ENCODE measurements around the gene HSF2BP.
"Not testable (repeated sequence)": the region's sequence is repeated elsewhere in the genome, so short reads cannot be mapped to it uniquely, and the experiment has no call there.

The HSF2BP gene

DNA sequence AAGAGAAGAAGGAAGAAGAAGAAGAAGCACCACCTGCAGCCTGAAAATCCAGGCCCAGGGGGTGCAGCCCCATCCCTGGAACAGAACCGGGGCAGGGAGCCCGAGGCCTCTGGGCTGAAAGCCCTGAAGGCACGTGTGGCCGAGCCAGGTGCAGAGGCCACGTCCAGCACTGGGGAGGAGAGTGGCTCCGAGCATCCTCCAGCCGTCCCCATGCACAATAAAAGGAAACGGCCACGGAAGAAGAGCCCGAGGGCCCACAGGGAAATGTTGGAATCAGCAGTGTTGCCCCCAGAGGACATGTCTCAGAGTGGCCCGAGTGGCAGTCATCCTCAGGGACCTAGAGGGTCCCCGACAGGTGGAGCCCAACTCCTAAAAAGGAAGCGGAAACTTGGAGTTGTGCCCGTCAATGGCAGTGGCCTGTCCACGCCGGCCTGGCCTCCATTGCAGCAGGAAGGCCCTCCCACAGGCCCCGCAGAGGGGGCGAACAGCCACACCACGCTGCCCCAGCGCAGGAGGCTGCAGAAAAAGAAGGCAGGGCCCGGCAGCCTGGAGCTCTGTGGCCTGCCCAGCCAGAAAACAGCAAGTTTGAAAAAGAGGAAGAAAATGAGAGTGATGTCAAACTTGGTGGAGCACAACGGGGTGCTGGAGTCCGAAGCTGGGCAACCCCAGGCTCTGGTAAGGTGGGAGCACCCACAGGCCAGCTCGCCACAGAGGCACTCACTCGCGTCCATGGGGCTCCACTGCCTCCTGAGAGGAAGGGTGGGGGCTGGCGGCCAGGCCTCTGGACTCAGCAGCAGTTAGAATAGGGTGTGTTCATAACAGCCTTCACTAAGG, 28.5 kb upstream of the HSF2BP start:
- DNase-seq = no peak

DNA sequence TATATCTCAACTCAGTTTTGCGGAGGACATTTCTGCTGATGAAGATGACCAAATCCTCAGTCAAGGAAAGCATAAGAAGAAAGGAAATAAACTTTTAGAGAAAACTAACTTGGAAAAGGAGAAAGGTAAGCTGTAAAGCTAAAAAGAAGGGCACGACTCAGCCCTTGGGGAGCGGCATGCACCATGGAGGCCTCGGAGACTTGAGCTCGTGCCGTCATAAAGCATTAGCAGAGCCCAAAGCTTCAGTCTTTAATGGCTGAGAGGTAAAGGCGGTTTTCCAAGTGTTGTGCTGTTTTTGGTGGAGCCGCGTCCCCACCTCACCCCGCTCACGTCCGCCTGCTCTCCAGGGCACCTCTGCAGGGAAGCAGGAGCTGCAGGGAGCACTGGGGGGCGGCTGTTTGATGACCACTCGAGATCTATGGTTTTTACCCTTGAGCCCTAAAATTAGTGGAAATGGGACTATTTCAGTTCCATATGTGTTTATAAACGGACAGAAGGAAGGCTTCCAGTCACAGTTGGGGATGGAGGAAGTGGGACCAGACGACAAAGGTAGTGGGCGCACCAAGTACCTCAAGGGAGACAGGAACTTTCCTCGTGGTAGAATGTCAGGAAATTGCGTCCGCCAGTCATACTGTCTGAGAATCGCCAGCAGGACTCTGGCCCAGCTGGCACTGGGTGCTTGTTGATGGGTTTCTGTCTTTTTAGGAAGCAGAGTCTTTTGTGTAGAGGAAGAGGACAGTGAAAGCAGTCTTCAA, 27.7 kb upstream of the HSF2BP start:
- DNase-seq = no peak

DNA sequence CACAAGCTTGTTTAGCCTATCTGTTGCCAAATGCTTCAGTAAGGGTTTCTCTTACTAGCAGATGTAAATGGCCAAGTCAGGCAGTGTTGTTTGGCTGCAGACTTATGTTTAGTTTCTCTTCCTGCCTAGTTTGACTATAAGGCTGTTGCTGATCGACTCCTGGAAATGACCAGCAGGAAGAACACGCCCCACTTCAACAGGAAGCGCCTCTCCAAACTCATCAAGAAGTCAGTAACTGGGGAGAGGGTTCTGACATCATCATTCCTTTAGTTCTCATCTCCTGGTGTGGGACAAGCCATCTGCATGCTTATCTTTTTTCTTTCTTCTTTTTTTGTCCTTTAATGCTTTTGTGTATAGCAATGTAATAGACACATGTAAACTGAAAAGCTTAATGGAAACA, 25.1 kb upstream of the HSF2BP start:
- DNase-seq = no peak

DNA sequence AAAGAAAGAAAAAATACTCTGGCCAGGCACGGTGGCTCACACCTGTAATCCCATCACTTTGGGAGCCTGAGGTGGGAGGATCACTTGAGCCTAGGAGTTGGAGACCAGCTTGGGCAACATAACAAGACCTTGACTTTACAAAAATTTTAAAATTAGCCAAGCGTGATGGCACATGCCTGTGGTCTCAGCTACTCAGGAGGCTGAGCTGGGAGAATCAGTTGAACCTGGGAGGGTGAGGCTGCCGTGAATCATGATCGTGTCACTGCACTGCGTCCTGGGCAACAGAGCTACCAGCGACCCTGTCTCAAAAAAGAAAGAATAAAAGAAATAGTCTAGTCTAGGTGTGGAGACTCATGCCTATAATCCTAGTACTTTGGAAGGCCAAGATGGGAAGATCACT, 22.4 kb upstream of the HSF2BP start:
- no peak for DNase-seq

DNA sequence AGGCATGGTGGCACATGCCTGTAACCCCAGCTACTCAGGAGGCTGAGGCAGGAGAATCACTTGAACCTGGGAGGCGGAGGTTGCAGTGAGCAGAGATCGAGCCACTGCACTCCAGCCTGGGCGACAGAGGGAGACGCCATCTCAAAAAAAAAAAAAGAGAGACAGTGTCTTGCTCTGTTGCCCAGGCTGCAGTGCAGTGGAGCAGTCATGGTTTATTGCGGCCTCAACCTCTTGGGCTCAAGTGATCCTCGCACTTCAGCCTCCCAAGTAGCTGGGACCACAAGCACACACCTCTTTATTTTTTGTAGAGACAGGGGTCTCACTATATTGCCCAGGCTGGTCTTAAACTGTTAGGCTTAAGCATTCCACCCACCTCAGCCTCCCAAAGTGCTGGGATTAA, 21.1 kb upstream of the HSF2BP start:
- not testable (repeated sequence) for DNase-seq

DNA sequence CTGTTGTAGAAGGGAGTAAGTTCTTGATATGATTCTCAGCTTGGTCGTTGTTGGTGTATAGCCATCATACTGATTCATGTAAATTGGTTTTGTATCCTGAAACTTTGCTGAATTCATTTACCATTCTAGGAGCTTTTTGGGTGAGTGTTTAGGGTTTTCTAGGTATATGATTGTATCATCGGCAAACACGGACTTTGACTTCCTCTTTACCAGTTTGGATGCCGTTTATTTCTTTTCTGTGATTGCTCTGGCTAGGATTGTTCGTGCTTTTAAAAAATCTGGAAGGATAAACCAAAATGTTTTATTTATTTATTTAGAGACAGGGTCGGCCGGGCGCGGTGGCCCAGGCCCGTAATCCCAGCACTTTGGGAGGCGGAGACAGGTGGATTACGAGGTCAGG, 20.7 kb upstream of the HSF2BP start:
- no peak for DNase-seq

DNA sequence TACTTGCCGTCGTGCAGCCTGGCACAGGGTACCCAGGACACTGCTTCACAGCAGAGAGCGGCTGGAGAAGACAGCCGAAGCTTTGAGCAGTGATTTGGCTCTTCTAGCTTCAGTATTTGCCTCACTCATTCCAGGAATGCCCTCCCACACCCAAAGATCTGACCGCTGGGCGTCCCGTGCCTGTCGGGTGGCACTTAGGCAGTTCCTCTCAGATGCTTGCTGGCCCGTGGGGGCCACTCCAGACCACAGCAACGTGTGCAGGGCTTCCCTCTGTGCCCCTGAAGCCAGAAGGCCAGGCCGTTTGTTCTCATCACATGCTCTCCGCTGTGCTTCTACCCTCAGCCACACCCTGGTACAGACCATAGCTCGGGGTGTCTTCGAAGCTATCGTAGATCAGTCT, 17.1 kb upstream of the HSF2BP start:
- DNase-seq = no peak

DNA sequence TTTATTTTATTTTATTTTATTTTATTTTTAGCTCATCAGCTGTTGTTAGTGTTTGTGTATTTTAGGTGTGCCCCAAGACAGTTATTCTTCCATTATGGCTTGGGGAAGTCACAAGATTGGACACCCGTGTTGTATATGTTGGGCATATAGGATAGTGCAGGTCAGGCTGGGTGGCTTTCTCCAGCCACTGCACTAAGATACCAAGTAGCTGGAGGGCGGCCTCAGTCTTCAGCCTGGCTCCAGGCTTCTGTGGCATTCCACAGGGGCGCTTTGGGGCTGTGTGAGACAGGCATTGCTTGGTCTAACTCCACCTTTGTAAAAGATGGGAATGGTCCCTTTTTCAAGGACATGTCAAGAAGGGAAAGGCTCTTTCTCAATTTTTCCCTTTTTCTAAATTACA, 16.6 kb upstream of the HSF2BP start:
- DNase-seq = no peak

DNA sequence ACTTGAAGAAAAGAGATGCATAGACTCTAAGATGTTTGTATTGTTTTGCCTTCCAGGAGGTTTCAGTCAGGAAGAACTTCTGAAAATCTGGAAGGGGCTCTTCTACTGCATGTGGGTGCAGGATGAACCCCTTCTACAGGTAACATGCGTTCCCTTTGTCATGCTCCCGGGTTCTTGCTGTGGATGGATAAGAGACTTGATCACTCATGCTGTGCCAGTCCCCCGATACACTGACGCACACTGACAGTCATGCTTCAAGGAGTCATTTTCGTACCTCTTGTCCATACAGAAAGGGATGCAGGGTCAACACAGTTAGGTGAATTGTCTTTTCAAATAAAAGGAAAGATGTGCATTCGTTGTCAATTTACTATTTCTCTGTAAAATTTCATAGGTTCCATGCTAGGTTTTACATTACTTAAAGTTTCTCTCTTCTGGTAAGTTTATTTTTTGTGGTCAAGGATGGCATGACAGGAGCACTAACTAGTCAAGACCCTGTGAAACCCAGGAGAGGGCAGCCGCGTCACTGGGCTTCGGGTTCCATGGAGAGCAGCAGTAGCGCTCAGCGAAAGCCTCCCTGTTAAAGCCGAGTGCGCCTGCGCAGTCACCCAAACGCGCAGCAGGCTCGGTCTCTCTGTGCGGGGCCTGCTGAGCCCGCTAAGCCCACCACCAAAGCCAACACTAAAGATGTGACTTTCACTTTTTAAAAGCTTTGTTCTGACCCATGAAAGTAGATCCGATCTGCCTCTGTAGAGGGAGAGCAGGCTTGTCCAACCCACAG, 10.7 kb upstream of the HSF2BP start:
- no peak for DNase-seq

DNA sequence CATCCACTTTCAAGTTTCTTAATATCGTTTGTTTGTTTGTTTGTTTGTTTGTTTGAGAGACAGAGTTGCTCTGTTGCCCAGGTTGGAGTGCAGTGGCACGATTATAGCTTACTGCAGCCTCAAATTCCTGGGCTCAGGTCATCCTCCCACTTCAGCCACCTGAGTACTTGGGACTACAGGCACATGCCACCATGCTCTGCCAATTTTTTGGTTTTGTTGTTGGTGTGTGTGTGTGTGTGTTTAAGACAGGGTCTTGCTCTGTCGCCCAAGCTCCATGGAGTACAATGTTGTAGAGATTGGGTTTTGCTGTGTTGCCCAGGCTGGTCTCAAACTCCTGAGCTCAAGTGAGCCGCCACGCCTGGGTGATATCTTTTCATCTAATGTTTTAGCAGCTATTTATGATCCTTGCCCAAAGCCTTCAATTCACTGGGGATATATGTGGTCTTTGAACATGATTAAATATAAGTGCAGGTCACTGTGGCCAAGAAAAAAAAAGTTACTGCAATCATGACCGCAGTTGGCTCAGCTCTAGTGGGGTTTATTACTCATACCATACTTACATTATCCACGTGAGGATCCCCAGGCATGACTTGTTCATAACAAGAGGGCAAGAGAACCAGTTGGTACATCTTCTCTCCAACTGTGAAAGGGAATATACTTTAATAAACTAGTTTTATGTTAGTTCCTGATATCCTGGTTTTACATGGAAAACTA, 8.1 kb upstream of the HSF2BP start:
- no peak for DNase-seq

DNA sequence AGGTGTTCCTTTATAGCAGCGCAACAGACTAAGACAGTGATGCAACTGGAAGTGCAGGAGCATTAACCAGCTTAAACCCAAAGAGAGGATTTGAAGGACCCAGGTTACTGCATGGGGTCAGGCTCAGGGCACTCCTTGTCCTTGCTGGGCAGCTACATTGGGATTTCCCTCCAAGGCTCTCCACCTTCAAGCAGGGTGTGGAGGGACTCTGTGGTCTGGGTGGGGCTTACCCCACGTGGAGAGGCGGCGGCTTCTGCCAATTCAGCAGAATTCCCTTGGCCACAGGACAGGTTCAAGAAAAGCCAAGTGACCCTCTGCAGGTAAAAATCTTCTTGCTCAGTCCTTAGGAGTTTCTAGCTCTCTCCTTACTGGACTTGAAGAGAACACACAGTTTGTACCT, 6.6 kb upstream of the HSF2BP start:
- no peak for DNase-seq

DNA sequence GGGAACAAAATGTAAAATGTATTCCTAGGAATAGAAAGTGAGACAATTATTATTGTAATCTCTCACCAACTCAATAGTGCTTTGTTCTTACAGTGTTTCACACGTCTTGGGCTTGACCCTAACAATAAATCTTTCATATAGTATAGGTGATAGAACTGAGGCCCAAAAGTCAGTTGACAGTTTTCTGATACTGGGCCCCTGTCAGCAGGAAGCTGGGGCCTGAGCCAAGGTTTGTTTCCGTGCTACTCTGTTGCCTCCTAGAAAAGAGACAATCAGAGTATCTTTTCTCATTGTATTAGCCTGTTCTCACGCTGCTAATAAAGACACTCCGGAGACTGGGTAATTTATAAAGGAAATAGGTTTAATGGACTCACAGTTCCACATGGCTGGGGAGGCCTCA, 5.1 kb upstream of the HSF2BP start:
- no peak for DNase-seq

DNA sequence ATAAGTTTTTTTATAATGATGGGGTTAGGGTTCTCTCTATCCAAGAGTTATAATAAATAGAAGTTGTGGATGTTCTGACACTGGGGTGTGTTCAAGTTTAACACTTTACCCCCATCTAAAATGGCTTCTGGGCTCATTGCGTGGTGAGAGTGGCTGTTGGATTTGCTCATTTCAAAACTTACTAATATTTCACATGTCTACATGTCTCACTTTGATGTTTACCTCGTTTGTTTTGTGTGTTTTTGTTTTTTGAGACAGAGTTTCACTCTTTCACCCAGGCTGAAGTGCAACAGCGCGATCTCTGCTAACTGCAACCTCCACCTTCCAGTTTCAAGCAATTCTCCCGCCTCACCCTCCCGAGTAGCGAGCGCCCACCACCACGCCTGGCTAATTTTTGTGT, 3.7 kb upstream of the HSF2BP start:
- no peak for DNase-seq

DNA sequence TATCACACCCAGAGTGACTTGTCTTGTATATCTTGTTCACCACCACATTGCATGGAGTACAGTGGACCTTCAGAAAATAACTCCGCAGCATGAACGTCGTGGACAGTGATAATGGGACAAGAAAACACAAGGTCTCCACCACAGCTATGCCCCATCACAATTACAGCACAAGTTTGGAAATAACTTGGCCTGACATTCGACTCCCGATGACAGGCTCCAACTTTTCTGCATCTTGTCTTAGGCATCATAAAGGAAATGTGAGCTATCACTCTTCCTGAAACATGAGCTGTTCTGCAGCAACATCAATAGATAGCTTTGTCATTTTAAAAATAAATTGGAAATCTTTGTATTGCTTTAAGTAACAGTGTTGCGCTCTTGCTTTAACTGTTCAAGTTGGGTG, 3.0 kb upstream of the HSF2BP start:
- DNase-seq = no peak

DNA sequence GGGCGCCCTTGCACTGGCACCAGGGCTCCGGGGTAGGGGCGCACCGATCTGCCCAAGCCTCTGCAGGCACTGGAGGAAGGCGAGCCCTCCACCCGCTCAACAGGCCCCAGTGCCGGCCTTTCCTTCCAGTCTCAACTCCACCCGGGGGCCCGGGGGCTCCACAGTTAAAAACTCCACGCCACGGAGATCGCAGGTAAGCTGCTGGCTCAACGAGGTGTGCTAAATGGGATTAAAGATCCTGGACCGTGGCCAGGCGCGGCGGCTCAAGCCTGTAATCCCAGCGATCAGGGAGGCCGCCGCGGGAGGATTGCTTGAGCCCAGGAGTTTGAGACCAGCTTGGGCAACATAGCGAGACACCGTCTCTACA, 536 bp downstream of the HSF2BP start:
- DNase-seq = no peak

DNA sequence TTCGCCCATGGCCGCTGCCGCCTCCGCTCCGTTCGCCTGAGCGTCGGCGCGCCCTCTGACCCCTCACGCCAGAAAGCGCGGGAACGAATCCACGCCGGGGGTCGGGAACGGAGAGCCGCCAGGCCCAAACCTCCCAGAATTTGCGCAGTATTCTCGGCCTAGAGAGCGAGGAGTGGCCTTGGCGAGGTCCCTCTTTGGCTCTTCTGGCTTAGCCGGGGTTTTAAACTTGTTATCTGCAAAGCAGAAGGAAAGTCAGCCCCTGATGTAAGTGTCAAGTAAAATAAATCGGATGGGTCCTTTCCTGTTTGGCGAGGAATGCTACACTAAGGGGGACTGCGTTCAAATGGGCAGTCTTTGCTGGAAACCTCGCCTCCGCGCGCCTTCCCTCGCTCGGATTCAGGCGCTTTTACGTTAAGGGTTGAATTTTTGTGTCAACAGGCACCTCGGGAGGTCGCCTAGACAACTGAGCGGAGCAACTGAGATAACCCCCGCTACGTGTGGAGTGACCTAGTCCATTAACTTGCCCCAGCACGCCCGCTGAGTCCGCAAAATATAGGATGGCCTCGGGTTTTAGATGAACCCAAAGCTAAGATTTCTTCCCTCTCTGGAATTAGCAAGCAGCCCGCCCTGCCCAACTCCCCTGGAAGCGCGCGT, 1.1 kb downstream of the HSF2BP start:
- no peak for DNase-seq

DNA sequence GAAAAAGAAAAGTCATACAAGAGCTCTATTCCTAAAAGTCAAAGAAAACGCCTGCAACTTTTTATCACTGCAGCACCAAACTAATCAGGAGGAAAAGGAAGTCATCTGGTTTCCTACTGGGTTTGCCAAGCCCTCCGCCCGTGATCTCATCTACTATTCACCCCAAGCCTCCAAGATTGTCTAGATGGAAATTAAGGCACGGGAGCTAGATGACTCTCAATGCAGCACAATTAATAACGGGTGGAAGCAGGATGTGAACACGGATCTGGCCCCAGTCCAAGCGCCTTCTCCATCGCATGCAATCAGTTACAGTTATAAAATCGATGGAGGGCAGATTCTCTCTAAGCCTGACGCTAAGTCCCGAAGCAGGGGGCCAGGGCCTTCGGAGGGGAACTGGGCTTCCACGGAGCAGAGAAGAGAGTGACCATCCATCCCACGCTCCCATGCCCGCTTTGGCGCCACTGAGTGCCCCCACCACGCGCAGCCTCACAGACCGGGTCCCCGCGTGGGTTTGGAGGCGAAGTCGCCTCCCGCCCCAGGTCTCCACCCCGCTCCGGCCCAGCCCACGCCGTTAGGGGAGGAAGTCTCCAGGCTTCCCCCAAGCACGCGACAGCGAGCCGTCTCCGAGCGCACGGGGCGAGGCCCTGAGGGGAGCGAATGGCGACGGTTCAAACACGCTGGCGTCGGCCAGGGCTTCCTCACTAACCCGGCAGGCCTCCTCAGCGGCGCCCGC, 1.8 kb downstream of the HSF2BP start:
- no peak for DNase-seq

DNA sequence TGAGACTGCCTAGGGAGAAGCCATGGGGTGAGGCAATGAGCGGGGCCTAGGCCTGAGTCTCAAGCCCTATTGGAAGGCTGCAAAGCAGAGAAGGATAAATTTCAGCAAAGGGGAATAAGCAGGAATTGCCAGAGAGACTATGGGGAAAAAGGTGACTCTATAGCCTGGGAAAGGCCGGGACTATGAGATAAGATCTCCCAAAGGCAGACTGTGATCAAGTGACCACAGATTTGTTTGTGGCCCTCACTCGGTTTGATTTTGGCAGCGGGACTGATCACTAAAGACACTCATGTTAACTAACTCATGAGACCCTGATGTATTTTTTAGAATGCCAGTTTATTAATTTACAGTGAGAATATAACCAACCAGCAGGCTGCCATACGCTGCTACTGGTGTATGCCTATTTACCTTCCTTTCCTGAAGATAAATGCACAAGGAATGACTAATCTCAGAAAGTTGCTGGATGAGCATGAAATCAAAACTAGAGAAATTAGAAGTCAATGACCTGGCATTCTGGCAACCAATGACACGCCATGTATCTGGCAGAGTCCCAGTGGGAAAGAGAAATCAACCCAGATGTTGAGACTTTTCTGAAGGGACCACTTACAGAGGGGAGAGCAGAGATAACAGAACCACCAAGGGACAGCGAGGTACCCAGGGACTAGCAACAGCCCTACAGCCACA, 4.3 kb downstream of the HSF2BP start:
- no peak for DNase-seq

DNA sequence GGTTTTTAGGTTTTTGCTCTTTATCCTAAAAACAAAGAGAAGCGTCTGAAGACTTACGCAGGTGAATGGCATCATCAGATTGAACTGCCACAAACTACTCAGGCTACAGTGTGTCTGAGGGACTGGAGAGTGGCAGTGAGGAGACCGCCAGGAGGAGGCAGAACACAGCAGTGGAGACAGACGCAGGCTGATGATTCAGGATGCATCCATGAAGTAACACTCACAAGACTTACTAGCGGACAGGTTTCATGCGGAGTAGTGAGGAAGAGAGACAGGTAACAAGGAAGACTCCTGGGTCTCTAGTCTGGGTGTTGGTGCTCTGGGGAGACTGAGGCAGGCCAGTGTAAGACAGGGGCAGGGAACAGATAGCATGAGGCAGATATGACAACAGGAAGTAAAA, 5.7 kb downstream of the HSF2BP start:
- no peak for DNase-seq

DNA sequence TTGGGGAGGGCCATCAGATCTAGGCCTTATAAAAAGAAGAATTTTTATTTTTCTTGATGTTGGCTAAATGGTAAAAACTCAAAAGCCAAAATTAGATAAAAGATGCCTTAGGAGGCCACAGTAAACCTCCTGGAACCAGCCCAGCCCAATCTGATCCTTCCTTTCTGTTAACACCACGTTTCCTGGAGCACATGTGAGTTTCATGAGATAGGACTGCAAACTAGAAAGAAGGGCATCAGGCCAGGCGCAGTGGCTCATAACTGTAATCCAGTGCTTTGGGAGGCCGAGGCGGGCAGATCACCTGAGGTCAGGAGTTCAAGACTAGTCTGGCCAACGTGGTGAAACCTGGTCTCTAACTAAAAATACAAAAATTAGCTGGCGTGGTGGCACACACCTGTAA, 6.7 kb downstream of the HSF2BP start:
- no peak for DNase-seq

DNA sequence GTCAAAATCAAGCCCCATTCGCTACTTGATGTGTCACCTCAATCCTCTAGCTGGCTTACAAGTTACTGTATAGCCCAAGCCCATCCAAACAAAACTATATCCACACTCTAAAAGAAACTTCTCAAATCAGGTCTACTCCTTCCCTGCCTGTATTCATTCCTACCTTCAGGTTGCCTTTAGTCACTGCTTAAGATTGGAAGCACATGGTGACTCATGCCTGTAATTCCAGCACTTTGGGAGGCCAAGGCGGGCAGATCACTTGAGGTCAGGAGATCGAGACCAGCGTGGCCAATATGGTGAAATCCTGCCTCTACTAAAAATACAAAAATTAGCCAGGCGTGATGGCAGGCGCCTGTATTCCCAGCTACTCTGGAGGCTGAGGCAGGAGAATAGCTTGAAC, 7.4 kb downstream of the HSF2BP start:
- not testable (repeated sequence) for DNase-seq

Data from central memory CD4-positive, alpha-beta T cell (primary cell).